ENCODE data around the gene TOP2B.

- TF ChIP-seq FOXK2 (IDR thresholded peaks at IDR 0.05) = no peak
- no peak for TF ChIP-seq ZNF384 (IDR thresholded peaks at IDR 0.05)
- TF ChIP-seq FOXM1 (IDR thresholded peaks at IDR 0.05; ENCODE audit: borderline replicate concordance) = no peak
- no peak for TF ChIP-seq ELF4 (IDR thresholded peaks at IDR 0.05)
- TF ChIP-seq PKNOX1 (IDR thresholded peaks at IDR 0.05) = no peak
- TF ChIP-seq TARDBP (IDR thresholded peaks at IDR 0.05) = no peak
- TF ChIP-seq SP1 (IDR thresholded peaks at IDR 0.05) = no peak
- no peak for TF ChIP-seq SUZ12 (IDR thresholded peaks at IDR 0.05)
- no peak for TF ChIP-seq LEF1 (IDR thresholded peaks at IDR 0.05; ENCODE audit: borderline replicate concordance)
These were observed 10.0 kb upstream of the TOP2B start for GRCh38 chr3:25674670-25675069.
